ENCODE results near the gene PIPOX.

PIPOX gene

GRCh38 chr17:29095439-29095838, 52.5 kb downstream of the PIPOX start:
- no peak for DNase-seq (ENCODE audit: low read depth in 2 of 2, low spot score in 1 of 2)

- DNase-seq (ENCODE audit: low read depth in 2 of 2, low spot score in 1 of 2), result no peak
These were observed 53.2 kb downstream of the PIPOX start for GRCh38 chr17:29096094-29096493.

- no peak for DNase-seq (ENCODE audit: low read depth in 2 of 2, low spot score in 1 of 2)
These were observed 56.6 kb downstream of the PIPOX start for GRCh38 chr17:29099527-29099926.

GRCh38 chr17:29100296-29100695, 57.4 kb downstream of the PIPOX start:
- no peak for DNase-seq (ENCODE audit: low read depth in 2 of 2, low spot score in 1 of 2)

GRCh38 chr17:29102046-29102445, 59.1 kb downstream of the PIPOX start:
- DNase-seq (ENCODE audit: low read depth in 2 of 2, low spot score in 1 of 2), result no peak

- DNase-seq (ENCODE audit: low read depth in 2 of 2, low spot score in 1 of 2), result no peak
These were observed 59.8 kb downstream of the PIPOX start for GRCh38 chr17:29102741-29103181.

GRCh38 chr17:29103341-29103740, 60.4 kb downstream of the PIPOX start:
- DNase-seq (ENCODE audit: low read depth in 2 of 2, low spot score in 1 of 2), result no peak
